GM13976 (cell line): Measurements from ENCODE around the gene HSPD1.
A peak's percentile ranks its signal among the peaks of the same experiment; 100 is the strongest.

Experiments
- DNase-seq: peaks from one replicate; pipeline ENCODE4 v3.0.0; 2012; ENCODE audit warnings: low spot score
- CTCF ChIP-seq: IDR thresholded peaks from 2 replicates; pipeline ENCODE4 v1.5.1; 2012; ENCODE audit warnings: borderline replicate concordance, mild to moderate bottlenecking; ENCODE audit not compliant: insufficient read depth; ENCODE audit errors: extremely low read depth, missing control alignments, control extremely low read depth
- in situ Hi-C: fragments of 300-500 bp; cut with MboI; formaldehyde crosslinking; loops from one replicate; pipeline ENCODE4 v1.12.0; 2022; ENCODE audit warnings: low sequenced_read_pairs, mixed read lengths, inconsistent platforms; ENCODE audit not compliant: unreplicated experiment

The HSPD1 gene

GRCh38 chr2:197498937-197499593 is 575 bp downstream of the HSPD1 start:
- DNase-seq = peak; percentile 62
- in situ Hi-C loops = no loop called here
- TF ChIP-seq CTCF = no peak

- in situ Hi-C loops = no loop called here
- TF ChIP-seq CTCF = no peak
- no peak for DNase-seq
Measured at GRCh38 chr2:197498235-197498936, 1.3 kb downstream of the HSPD1 start.

- TF ChIP-seq CTCF = no peak
- in situ Hi-C loops = no loop called here
- no peak for DNase-seq
Measured at GRCh38 chr2:197497326-197497725, 2.3 kb downstream of the HSPD1 start.

- in situ Hi-C loops = no loop called here
- no peak for DNase-seq
- no peak for TF ChIP-seq CTCF
Measured at GRCh38 chr2:197496695-197497094, 2.9 kb downstream of the HSPD1 start.

GRCh38 chr2:197495433-197496134 is 4.1 kb downstream of the HSPD1 start:
- TF ChIP-seq CTCF = no peak
- in situ Hi-C loops = no loop called here
- DNase-seq = no peak

GRCh38 chr2:197487385-197487784 is 12.3 kb downstream of the HSPD1 start:
- no peak for DNase-seq
- TF ChIP-seq CTCF = no peak
- in situ Hi-C loops = no loop called here
